WTC11 (cell line): ENCODE data around the gene GJE1. TPM values are rescaled to one million over a fixed set of nuclear protein-coding genes. Genes with fewer than 3 reads are reported as not detected.

Source experiments
- ATAC-seq: fragments of 200-7000 bp; cut with Tn5 transposase; 2 replicates; pipeline ENCODE4 v1.10.0; 2021; ENCODE audit warnings: mild to moderate bottlenecking, moderate library complexity
- CTCF ChIA-PET: fragments of 300-600 bp; sonication (Branson Sonifier 250); formaldehyde crosslinking; loops from one replicate; lab custom pipeline; 2021; ENCODE audit warnings: antibody characterized with exemption; lab: Charles Lee
- POLR2A ChIA-PET: fragments of 350-600 bp; sonication (Branson Sonifier 250); formaldehyde crosslinking; loops from one replicate; lab custom pipeline; 2021; ENCODE audit warnings: antibody characterized with exemption; lab: Charles Lee
- DNase-seq: peaks from one replicate; pipeline ENCODE4 v3.0.0; 2021; ENCODE audit warnings: low spot score
- H3K27ac Mint-ChIP-seq: 2 replicates; pipeline ENCODE4 v1.8.0; 2021; ENCODE audit warnings: mixed read lengths
- H3K27me3 Mint-ChIP-seq: 2 replicates; pipeline ENCODE4 v1.8.0; 2021; ENCODE audit warnings: low read depth, mild to moderate bottlenecking, moderate library complexity, mixed read lengths
- H3K36me3 Mint-ChIP-seq: 2 replicates; pipeline ENCODE4 v1.8.0; 2021; ENCODE audit warnings: mixed read lengths
- H3K4me1 Mint-ChIP-seq: 2 replicates; pipeline ENCODE4 v1.8.0; 2022; ENCODE audit warnings: mixed read lengths
- H3K4me3 Mint-ChIP-seq: 2 replicates; pipeline ENCODE4 v1.8.0; 2021; ENCODE audit warnings: mild to moderate bottlenecking, moderate library complexity, mixed read lengths
- H3K9me3 Mint-ChIP-seq: 2 replicates; pipeline ENCODE4 v1.8.0; 2021; ENCODE audit warnings: mixed read lengths
- ATF1 ChIP-seq: sonication (generic); formaldehyde crosslinking; IDR thresholded peaks from 2 replicates; pipeline ENCODE4 v1.8.1; 2023; ENCODE audit warnings: mild to moderate bottlenecking, moderate library complexity, missing genetic modification reagents
- ATF3 ChIP-seq: sonication (generic); formaldehyde crosslinking; conservative IDR thresholded peaks from 2 replicates; pipeline ENCODE4 v1.8.1; 2022; ENCODE audit warnings: mild to moderate bottlenecking, missing genetic modification reagents
- CDX4 ChIP-seq: fragments of 250-450 bp; sonication (Bioruptor Pico); IDR thresholded peaks from 2 replicates; pipeline ENCODE4 v1.9.0; 2021; ENCODE audit warnings: moderate library complexity, mild to moderate bottlenecking, inconsistent platforms, borderline replicate concordance
- ESRRA ChIP-seq: sonication (generic); formaldehyde crosslinking; IDR thresholded peaks from 2 replicates; pipeline ENCODE4 v1.8.1; 2022; ENCODE audit warnings: mild to moderate bottlenecking, missing genetic modification reagents, borderline replicate concordance
- ETV6 ChIP-seq: sonication (generic); formaldehyde crosslinking; IDR thresholded peaks from 2 replicates; pipeline ENCODE4 v1.8.1; 2022; ENCODE audit warnings: mild to moderate bottlenecking, missing genetic modification reagents
- GABPB1 ChIP-seq: sonication (generic); formaldehyde crosslinking; IDR thresholded peaks from 2 replicates; pipeline ENCODE4 v1.8.1; 2023; ENCODE audit warnings: mild to moderate bottlenecking, missing genetic modification reagents
- GRHL2 ChIP-seq: fragments of 250-450 bp; sonication (Bioruptor Pico); IDR thresholded peaks from 2 replicates; pipeline ENCODE4 v1.8.0; 2022; ENCODE audit warnings: mild to moderate bottlenecking, moderate library complexity; ENCODE audit not compliant: insufficient replicate concordance, severe bottlenecking
- HMGA2 ChIP-seq: fragments of 250-450 bp; sonication (Bioruptor Pico); IDR thresholded peaks from 2 replicates; pipeline ENCODE4 v1.4.0; 2021; ENCODE audit warnings: mild to moderate bottlenecking, moderate library complexity
- HMGXB4 ChIP-seq: sonication (generic); formaldehyde crosslinking; IDR thresholded peaks from 2 replicates; pipeline ENCODE4 v1.8.1; 2023; ENCODE audit warnings: mild to moderate bottlenecking, moderate library complexity, missing genetic modification reagents
- IRF2 ChIP-seq: sonication (generic); formaldehyde crosslinking; IDR thresholded peaks from 2 replicates; pipeline ENCODE4 v1.8.0; 2022; ENCODE audit warnings: low read depth, missing genetic modification reagents, borderline replicate concordance
- MAX ChIP-seq: sonication (generic); formaldehyde crosslinking; IDR thresholded peaks from 2 replicates; pipeline ENCODE4 v1.8.0; 2022; ENCODE audit warnings: mild to moderate bottlenecking, missing genetic modification reagents
- MYBL2 ChIP-seq: sonication (generic); formaldehyde crosslinking; IDR thresholded peaks from 2 replicates; pipeline ENCODE4 v1.8.1; 2023; ENCODE audit warnings: mild to moderate bottlenecking, moderate library complexity, missing genetic modification reagents
- NFATC4 ChIP-seq: fragments of 250-450 bp; sonication (Bioruptor Pico); IDR thresholded peaks from 2 replicates; pipeline ENCODE4 v1.9.0; 2021; ENCODE audit warnings: mild to moderate bottlenecking
- NR1H2 ChIP-seq: sonication (generic); formaldehyde crosslinking; IDR thresholded peaks from 2 replicates; pipeline ENCODE4 v1.9.0; 2021; ENCODE audit warnings: mild to moderate bottlenecking, moderate library complexity, missing genetic modification reagents
- PRDM15 ChIP-seq: sonication (generic); formaldehyde crosslinking; IDR thresholded peaks from 2 replicates; pipeline ENCODE4 v1.8.0; 2022; ENCODE audit warnings: missing genetic modification reagents
- PREB ChIP-seq: sonication (generic); formaldehyde crosslinking; IDR thresholded peaks from 2 replicates; pipeline ENCODE4 v1.8.1; 2022; ENCODE audit warnings: mild to moderate bottlenecking, missing genetic modification reagents, moderate library complexity, borderline replicate concordance
- ZNF219 ChIP-seq: sonication (generic); formaldehyde crosslinking; IDR thresholded peaks from 2 replicates; pipeline ENCODE4 v1.8.0; 2023; ENCODE audit warnings: missing genetic modification reagents, mild to moderate bottlenecking, borderline replicate concordance
- ZNF232 ChIP-seq: sonication (generic); formaldehyde crosslinking; IDR thresholded peaks from 2 replicates; pipeline ENCODE4 v1.8.0; 2022; ENCODE audit warnings: mild to moderate bottlenecking, missing genetic modification reagents
- ZNF317 ChIP-seq: sonication (generic); formaldehyde crosslinking; IDR thresholded peaks from 2 replicates; pipeline ENCODE4 v1.8.1; 2023; ENCODE audit warnings: low read depth, mild to moderate bottlenecking, moderate library complexity, missing genetic modification reagents, borderline replicate concordance
- ZNF423 ChIP-seq: fragments of 250-450 bp; sonication (Bioruptor Pico); IDR thresholded peaks from 2 replicates; pipeline ENCODE4 v2.1.2; 2022; ENCODE audit warnings: mild to moderate bottlenecking, moderate library complexity
- ZNF532 ChIP-seq: fragments of 250-450 bp; sonication (Bioruptor Pico); IDR thresholded peaks from 2 replicates; pipeline ENCODE4 v1.9.0; 2021; ENCODE audit warnings: mild to moderate bottlenecking, borderline replicate concordance
- total RNA-seq: library from RNA; stranded (reverse); gene quantifications from 3 replicates; pipeline ENCODE4 v1.2.3, GENCODE V29; 2021

GJE1 gene
- total RNA-seq, 1 experiment from 2014 or later, result not detected

GRCh38 chr6:142087950-142088857, 44.5 kb upstream of the GJE1 start (continued):
- no peak for TF ChIP-seq ZNF532 (CRISPR knock-in tag)
- no peak for TF ChIP-seq GRHL2 (CRISPR knock-in tag)
- TF ChIP-seq ZNF232 (CRISPR knock-in tag), result no peak
- 0 out of 2 replicates have a peak, but pooled peaks have one; percentile 8 for TF ChIP-seq MAX (CRISPR knock-in tag)

- ATAC-seq, result peak; percentile 96
- ChIA-PET POLR2A (no interaction called here), CTCF (interaction anchor here (0.6 to 1.9 kb wide), 6 partner anchors 17 to 464 kb away, joined by 3 to 17 read pairs (median 4); no protein-coding TSS in a partner anchor)
- peak; percentile 84 for DNase-seq
- Mint-ChIP-seq H3K36me3 (no peaks in the 10 kb centered on the region), H3K9me3 (no peaks in the 10 kb centered on the region), H3K27ac (no peak overlapping the region), H3K4me1 (peaks cover 7% of the 10 kb centered on the region), H3K4me3 (peak overlapping the region; percentile 79), H3K27me3 (peaks cover 25% of the 10 kb centered on the region)
- TF ChIP-seq ESRRA (CRISPR knock-in tag), result peak; percentile 75; the same call in 1 of the 2 replicates
- no peak for TF ChIP-seq HMGXB4 (CRISPR knock-in tag)
- TF ChIP-seq ZNF423, result no peak
- TF ChIP-seq ZNF219, result peak; percentile 94
- no peak for TF ChIP-seq NR1H2 (CRISPR knock-in tag)
- TF ChIP-seq ATF3, result no peak
- TF ChIP-seq MYBL2 (CRISPR knock-in tag), result no peak
- no peak for TF ChIP-seq IRF2
- no peak for TF ChIP-seq GABPB1
- no peak for TF ChIP-seq CDX4
- TF ChIP-seq PRDM15 (CRISPR knock-in tag), result no peak
- TF ChIP-seq ZNF317 (CRISPR knock-in tag), result no peak
- no peak for TF ChIP-seq ATF1 (CRISPR knock-in tag)
- 0 out of 2 replicates have a peak, but pooled peaks have one; percentile 51 for TF ChIP-seq ETV6 (CRISPR knock-in tag)
- TF ChIP-seq PREB (CRISPR knock-in tag), result no peak
- no peak for TF ChIP-seq NFATC4 (CRISPR knock-in tag)
- no peak for TF ChIP-seq HMGA2 (CRISPR knock-in tag)
These were observed 43.9 kb upstream of the GJE1 start for GRCh38 chr6:142088858-142089216.
